Mucosa of descending colon (tissue), 3 donors: ENCODE data around the gene UBP1. TPM values are rescaled to one million over a fixed set of nuclear protein-coding genes. Genes with fewer than 3 reads are reported as not detected.
A peak's percentile ranks its signal among the peaks of the same experiment; 100 is the strongest.

ENCODE experiments used
- ATAC-seq: fragments of 200-7000 bp; cut with Tn5 transposase; one replicate; pipeline ENCODE4 v1.9.1; 2020; ENCODE audit warnings: mild to moderate bottlenecking, moderate library complexity
- DNase-seq, 3 donors: peaks; one replicate each; pipeline ENCODE4 v3.0.0-alpha.2; 2020
- H3K36me3 ChIP-seq: fragments of 200-600 bp; one replicate; pipeline ENCODE4 v1.8.0; 2021; ENCODE audit warnings: low read depth, mild to moderate bottlenecking
- H3K4me1 ChIP-seq: fragments of 200-600 bp; one replicate; pipeline ENCODE4 v1.8.0; 2021; ENCODE audit warnings: low read depth, mild to moderate bottlenecking
- H3K4me3 ChIP-seq: fragments of 200-600 bp; one replicate; pipeline ENCODE4 v1.8.0; 2021; ENCODE audit warnings: mild to moderate bottlenecking
- H3K9me3 ChIP-seq: fragments of 200-600 bp; one replicate; pipeline ENCODE4 v1.8.0; 2021; ENCODE audit warnings: mild to moderate bottlenecking
- intact Hi-C, 2 donors: fragments of 100-400 bp; cut with DNase I in 1 of 2; cut with micrococcal nuclease in 1 of 2; formaldehyde crosslinking; loops; one replicate each; pipeline versions ENCODE4 v1.11.0 to v1.11.1; 2022; cut with DNase I, micrococcal nuclease
- total RNA-seq, 3 donors: library from RNA; stranded (reverse); fragmentation: NEBNext Ultra II Directional in 2 of 3; extraction: Animal tissue kit (Norgen Biotek cat#: 25700) in 2 of 3; gene quantifications; one replicate each; pipeline versions ENCODE4 v1.2.1 to v1.2.4, GENCODE V29; 2021 to 2023
- TF ChIP-seq, protein P1 (sequence below): fragments of 200-600 bp; IDR thresholded peaks from one replicate; pipeline ENCODE4 v1.8.0; 2022; ENCODE audit warnings: antibody characterized with exemption, mild to moderate bottlenecking
- donor health status: DM: no; HTN: no; CAD: no; lungs with moderate emphysema.
- donor health status: DM: no; HTN: no; CAD: no.
- donor health status: DM: no; HTN: yes; CAD: no.

UBP1 gene
- total RNA-seq, 3 donors from 2014 or later, result 62.1 to 90.9 (median 64.3) TPM

DNA sequence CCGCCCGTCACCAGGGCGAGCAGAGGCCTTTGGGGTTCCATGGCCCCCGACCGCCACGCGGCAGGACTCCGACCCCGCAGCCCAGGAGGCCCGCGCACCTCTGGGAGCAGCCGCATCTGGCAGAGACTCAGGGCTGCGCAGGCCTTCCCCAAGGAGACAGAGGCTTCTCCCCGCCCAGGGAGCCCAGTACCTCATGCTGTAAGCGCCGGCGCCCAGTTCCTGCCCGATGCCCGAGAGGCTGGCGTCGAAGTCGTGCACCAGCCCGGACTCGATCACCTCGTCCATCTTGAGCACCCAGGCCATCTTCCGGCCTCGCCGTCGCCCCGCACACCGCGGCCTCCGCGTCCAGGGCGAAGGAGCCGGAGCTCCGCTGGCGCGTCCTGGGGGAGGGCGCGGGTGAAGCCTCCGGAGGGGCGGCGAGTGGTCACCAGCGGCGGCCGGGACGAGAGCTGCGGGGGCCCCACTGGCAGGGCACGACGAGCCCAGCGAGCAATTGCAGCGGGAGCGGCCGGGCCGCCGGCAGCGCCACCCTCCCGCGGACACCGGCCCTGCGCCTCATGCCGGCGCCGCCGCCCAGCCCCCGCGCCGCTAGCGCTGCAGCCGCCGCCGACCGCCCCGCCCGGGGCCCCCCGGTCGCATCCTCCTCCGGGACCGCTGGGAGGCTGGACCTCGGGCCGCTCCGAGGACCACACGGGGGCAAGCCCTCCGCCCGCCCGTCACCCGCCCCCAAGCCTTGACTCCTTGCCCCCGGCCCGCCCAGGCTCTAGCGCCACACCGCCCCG lies 468 bp downstream of the UBP1 start:
- TF ChIP-seq, protein P1, sequence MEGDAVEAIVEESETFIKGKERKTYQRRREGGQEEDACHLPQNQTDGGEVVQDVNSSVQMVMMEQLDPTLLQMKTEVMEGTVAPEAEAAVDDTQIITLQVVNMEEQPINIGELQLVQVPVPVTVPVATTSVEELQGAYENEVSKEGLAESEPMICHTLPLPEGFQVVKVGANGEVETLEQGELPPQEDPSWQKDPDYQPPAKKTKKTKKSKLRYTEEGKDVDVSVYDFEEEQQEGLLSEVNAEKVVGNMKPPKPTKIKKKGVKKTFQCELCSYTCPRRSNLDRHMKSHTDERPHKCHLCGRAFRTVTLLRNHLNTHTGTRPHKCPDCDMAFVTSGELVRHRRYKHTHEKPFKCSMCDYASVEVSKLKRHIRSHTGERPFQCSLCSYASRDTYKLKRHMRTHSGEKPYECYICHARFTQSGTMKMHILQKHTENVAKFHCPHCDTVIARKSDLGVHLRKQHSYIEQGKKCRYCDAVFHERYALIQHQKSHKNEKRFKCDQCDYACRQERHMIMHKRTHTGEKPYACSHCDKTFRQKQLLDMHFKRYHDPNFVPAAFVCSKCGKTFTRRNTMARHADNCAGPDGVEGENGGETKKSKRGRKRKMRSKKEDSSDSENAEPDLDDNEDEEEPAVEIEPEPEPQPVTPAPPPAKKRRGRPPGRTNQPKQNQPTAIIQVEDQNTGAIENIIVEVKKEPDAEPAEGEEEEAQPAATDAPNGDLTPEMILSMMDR, result peak; percentile 16
- intact Hi-C loops, result no loop called here
- Histone ChIP-seq H3K9me3 (no peaks in the 10 kb centered on the region), H3K4me1 (peaks cover 20% of the 10 kb centered on the region), H3K36me3 (peaks cover 6% of the 10 kb centered on the region), H3K4me3 (peak overlapping the region; percentile 91)
- ATAC-seq (peak; percentile 54), DNase-seq (peak; percentile 54 to 82 (median 76))

DNA sequence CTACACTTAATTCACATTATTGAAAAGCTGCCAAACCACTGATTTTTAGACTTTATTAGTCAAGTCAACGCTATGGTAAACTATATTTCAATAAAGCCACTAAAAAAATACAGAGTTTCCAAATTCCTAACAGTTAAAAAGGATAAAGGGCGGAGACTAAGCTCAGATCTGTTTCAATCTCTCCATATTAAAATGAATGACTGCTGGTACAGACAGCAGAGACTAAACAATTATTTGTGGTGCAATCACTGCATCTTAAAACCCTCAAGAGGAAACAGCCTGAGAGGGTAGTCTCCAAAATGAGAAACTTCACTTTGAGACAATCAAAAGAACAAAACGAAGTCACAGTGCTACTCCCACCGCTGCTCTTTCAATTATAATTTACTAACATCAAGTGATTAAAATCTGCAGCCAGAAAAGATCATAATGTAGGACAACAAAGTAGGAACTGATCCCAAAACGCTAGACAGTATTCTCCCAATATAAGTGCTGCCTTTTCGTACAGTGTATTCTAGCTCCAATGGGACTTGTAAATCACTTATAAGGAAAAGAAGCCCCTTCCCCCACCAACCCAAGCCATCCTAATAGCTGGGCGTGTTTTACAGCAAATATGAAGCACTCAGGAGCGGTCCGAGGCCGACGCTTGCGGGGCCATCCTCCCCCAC lies 1.2 kb downstream of the UBP1 start:
- TF ChIP-seq, protein P1, result no peak
- Histone ChIP-seq H3K4me1 (peaks cover 24% of the 10 kb centered on the region), H3K36me3 (peaks cover 6% of the 10 kb centered on the region), H3K4me3 (peak overlapping the region; percentile 91), H3K9me3 (no peaks in the 10 kb centered on the region)
- ATAC-seq, result no peak
- no peak for DNase-seq
- intact Hi-C loops, result no loop called here

DNA sequence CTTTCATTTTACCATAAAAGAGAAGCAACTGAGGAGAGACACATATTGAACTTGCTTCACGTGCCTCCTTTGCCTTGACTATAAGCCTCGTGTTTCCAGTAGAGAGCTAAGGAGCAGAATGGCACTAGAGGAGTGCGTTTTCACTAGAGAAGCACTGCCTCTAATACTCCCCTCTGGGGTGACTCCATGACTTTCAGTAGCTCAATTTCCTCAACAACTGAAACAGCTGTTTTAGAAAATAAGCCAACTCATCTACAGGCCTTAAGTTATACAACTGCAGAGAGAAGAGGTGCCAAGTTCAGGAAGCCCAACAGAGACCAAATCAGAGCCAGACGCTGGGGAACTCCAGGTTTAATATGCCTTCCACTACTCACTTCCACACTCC lies 1.9 kb downstream of the UBP1 start:
- Histone ChIP-seq H3K36me3 (peaks cover 6% of the 10 kb centered on the region), H3K4me1 (peaks cover 25% of the 10 kb centered on the region), H3K9me3 (no peaks in the 10 kb centered on the region), H3K4me3 (no peak overlapping the region)
- ATAC-seq (no peak), DNase-seq (peak in 1 of 3 donors; percentile 30)
- TF ChIP-seq, protein P1, result no peak
- intact Hi-C loops, result no loop called here

DNA sequence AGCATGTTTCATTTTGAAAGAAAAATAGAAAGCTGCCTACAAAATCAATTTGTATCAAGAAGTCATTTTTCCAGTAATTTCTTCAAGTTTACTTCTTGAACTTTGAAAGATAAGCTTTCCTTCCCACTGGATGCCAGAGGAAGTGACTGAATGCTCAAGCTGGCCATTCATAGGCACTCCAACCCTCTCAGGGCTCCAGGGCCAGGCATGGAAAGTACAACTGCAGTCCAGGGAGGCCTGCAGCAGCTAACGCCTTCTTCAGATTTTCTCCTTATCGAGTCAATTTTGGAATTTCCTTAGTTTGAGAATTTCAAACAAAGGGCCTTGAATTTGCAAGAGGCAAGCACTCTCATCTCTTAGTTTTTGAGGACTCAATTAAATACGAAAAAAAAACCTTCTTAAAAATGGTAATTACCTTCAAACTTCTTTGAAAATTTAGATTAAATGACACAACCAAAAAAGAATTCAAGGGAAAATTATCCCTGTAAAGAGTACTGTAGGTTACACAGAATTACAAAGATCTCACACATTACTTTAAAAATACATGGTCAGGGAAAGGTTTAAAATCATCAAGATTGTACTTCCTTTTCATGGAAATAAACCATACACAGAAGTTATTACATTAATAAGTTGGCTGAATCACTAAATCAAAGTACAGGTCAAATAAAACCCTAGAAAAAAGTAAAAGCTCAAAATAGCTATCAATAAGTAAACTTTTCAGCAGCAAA lies 2.5 kb downstream of the UBP1 start:
- Histone ChIP-seq H3K4me3 (no peak overlapping the region), H3K9me3 (no peaks in the 10 kb centered on the region), H3K36me3 (peaks cover 6% of the 10 kb centered on the region), H3K4me1 (peaks cover 25% of the 10 kb centered on the region)
- DNase-seq (peak in 2 of 3 donors; percentile 29 to 43), ATAC-seq (no peak)
- TF ChIP-seq, protein P1, result no peak
- intact Hi-C loops, result no loop called here

DNA sequence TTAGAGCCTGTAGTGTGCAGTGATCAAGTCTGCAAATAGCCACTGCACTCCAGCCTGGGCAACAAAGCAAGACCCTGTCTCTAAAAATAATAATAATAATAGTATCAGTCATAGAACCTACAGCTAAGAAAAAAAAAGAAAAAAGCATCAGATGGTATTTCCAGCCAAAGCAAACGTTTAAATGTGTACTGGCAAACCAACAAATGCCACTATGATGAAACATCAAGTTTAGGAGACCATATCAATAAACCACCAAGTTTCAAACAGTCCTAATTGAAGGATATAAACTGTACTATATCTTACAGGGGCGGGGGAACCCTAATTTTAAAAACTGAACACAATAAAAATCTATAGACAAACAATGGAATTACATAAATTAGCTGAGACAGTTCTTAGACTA lies 6.4 kb downstream of the UBP1 start:
- no peak for DNase-seq
- TF ChIP-seq, protein P1, result no peak
- peaks cover 31% of the 10 kb centered on the region for H3K4me1 ChIP-seq
- H3K36me3 ChIP-seq, result no peaks in the 10 kb centered on the region
- ATAC-seq, result no peak
- no peak overlapping the region for H3K4me3 ChIP-seq
- intact Hi-C loops, result no loop called here
- H3K9me3 ChIP-seq, result no peaks in the 10 kb centered on the region
